Measurements from ENCODE around the gene NRIP1.
A peak's percentile ranks its signal among the peaks of the same experiment; 100 is the strongest.

The NRIP1 gene

DNA sequence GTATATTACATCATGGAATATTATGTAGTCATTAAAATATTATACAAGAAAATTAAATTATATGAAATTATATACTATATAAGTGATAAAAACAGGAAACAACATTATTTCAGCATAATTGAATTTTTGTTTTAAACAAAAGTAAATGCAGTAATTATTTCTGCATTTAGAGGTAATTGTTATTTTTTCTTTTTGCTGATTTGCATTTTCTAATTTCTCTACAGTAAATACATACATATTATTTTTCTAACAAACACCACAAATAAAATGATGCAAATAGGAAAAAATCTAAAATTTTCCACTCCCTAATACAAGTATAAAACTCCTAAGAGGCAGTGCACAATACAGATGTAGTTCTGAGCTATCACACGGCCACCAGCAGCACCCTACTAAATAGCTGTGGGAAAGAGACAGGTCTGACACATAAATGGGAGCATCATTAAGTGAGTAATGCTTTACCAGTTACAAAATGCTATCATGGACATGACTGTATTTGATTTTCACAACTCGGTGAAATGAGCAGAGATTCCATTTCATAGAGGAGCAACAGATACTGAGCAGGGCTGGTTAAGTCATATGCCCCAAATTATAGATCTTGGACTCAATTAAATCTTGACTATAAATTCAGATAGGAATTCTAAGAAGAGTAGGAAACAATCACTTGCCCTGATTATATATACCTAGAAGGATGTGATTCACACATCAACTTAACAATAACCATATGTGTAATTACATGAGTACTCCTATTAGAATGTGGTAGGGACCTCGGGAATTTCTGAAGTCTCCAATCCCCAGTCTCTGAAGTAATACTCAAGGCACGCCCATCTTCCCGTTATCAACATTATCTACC, 49.0 kb downstream of the NRIP1 start:
- no peak overlapping the region for H3K27ac Mint-ChIP-seq
- no peak for DNase-seq
- no peaks in the 10 kb centered on the region for H3K27me3 Mint-ChIP-seq
- H3K36me3 Mint-ChIP-seq (ENCODE audit: low read depth), result peaks cover 18% of the 10 kb centered on the region
- H3K4me3 Mint-ChIP-seq, result no peak overlapping the region
- no peaks in the 10 kb centered on the region for H3K9me3 Mint-ChIP-seq
- H3K4me1 Mint-ChIP-seq (ENCODE audit: low read depth), result peaks cover 24% of the 10 kb centered on the region

DNA sequence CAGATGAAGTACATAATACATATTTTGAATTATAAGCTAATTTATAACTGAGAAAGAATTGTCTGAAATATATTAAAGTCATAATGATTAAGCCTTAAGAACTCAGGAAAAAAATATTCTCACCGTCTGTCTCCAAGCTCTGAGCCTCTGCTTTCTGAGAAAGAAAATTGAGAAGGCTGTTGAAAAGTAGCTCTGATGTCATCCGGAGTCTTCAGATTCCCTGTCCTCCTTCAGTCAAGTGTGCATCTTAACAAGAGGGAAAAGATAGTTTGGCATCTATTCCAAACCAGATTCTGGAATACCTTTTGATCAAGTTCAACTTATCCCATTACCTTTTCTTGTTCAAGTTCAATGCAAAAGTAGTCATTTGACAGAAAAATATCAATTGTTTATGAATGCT, 50.6 kb downstream of the NRIP1 start:
- no peak overlapping the region for H3K27ac Mint-ChIP-seq
- peaks cover 30% of the 10 kb centered on the region for H3K36me3 Mint-ChIP-seq (ENCODE audit: low read depth)
- H3K27me3 Mint-ChIP-seq, result no peaks in the 10 kb centered on the region
- no peak overlapping the region for H3K4me3 Mint-ChIP-seq
- peaks cover 18% of the 10 kb centered on the region for H3K4me1 Mint-ChIP-seq (ENCODE audit: low read depth)
- DNase-seq, result no peak
- no peaks in the 10 kb centered on the region for H3K9me3 Mint-ChIP-seq

DNA sequence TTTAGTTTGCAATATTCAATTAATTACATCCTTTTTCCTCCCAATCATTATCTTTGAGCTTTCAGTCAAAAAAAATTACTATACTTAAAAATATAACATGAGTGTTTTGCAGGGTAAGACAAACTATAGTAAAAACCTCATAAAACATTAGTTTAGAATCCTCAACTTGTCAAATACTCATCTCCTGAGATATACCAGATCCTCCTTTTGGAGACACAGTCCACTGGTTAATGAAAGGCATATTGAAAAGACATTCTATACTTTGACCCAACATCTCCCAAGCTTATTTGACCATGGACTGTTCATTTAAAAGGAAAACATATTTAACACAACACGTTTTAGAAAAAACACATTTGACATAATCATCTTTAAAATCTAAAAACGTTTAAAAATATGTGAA, 52.8 kb downstream of the NRIP1 start:
- no peaks in the 10 kb centered on the region for H3K9me3 Mint-ChIP-seq
- no peak for DNase-seq
- peaks cover 51% of the 10 kb centered on the region for H3K36me3 Mint-ChIP-seq (ENCODE audit: low read depth)
- H3K4me1 Mint-ChIP-seq (ENCODE audit: low read depth), result peaks cover 18% of the 10 kb centered on the region
- no peak overlapping the region for H3K27ac Mint-ChIP-seq
- no peak overlapping the region for H3K4me3 Mint-ChIP-seq
- no peaks in the 10 kb centered on the region for H3K27me3 Mint-ChIP-seq

DNA sequence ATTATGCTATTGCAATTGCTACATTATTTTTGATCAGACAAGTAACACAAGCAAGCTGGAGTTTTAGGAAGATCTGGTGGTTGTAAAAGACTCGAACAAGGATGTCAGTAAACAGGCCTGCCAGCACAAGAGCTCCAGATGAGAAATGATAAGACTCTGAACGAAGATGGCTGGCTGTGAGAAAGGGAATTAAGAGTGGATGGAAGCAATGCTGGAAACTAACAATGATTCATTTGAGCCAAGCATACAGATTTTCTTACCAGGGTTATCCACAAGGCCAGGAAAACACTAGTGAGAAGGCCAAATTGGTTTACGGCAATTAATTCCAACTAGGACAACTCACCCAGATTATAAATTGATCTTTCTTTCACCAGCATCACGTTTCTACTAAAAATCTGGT, 54.2 kb downstream of the NRIP1 start:
- Mint-ChIP-seq H3K27me3 (no peaks in the 10 kb centered on the region), H3K27ac (no peak overlapping the region), H3K9me3 (no peaks in the 10 kb centered on the region), H3K36me3 (ENCODE audit: low read depth) (peaks cover 54% of the 10 kb centered on the region), H3K4me1 (ENCODE audit: low read depth) (peaks cover 24% of the 10 kb centered on the region), H3K4me3 (no peak overlapping the region)
- DNase-seq, result no peak

DNA sequence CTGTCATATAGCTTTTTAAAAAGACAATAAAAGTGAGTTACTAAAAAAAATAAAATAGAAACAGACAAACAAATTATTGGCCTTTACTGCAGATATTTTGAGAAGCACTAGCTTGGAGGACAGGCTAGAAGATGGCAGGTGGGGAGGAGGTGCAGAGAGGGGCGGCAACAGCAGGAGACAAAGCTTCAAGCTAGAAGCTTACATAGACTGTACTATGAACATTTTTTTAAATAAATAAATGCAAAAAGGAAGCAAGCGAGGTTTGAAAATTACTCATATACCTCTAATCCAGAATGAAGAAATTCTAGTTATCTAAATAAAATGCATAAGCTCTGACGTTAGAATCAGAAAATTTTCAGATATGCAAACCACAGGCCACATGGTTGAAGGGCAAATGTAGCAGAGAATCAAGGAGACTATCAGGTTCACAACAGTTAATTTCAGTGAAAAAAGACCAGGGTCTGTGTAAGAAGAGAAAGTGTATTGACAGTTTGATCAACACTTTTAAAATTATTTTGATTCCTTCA, 54.9 kb downstream of the NRIP1 start:
- Mint-ChIP-seq H3K36me3 (ENCODE audit: low read depth) (peaks cover 51% of the 10 kb centered on the region), H3K27me3 (no peaks in the 10 kb centered on the region), H3K4me3 (no peak overlapping the region), H3K27ac (no peak overlapping the region), H3K4me1 (ENCODE audit: low read depth) (peaks cover 32% of the 10 kb centered on the region), H3K9me3 (no peaks in the 10 kb centered on the region)
- no peak for DNase-seq

DNA sequence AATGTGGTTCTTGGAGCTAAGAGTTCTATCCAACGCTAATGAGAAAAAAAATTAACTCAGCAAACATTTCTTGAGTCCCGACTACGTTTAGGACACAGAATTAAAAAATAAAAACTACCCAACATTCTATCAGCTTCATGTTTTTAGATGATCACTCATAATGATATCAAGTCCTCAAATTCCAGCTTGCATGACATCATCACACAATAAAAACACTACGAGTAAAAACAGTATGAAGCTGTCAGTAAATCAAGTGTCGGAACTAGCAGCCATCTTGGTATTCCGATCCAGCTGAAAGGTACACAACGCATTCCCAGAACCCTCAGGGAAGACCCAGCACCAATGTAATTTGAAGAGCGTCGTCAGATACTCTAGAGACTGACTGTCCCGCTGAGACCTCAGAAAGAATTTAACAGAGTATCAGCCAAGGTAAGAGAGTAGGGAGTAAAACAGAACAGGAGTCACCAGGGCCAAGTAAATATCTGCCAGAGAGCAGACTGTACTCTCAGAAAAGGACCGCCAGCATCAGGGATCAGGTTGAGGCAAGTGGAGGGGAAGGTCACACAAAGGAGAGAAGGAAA, 57.0 kb downstream of the NRIP1 start:
- no peaks in the 10 kb centered on the region for H3K27me3 Mint-ChIP-seq
- no peak overlapping the region for H3K4me3 Mint-ChIP-seq
- no peaks in the 10 kb centered on the region for H3K9me3 Mint-ChIP-seq
- peaks cover 46% of the 10 kb centered on the region for H3K36me3 Mint-ChIP-seq (ENCODE audit: low read depth)
- no peak for DNase-seq
- H3K27ac Mint-ChIP-seq, result no peak overlapping the region
- H3K4me1 Mint-ChIP-seq (ENCODE audit: low read depth), result peaks cover 46% of the 10 kb centered on the region

DNA sequence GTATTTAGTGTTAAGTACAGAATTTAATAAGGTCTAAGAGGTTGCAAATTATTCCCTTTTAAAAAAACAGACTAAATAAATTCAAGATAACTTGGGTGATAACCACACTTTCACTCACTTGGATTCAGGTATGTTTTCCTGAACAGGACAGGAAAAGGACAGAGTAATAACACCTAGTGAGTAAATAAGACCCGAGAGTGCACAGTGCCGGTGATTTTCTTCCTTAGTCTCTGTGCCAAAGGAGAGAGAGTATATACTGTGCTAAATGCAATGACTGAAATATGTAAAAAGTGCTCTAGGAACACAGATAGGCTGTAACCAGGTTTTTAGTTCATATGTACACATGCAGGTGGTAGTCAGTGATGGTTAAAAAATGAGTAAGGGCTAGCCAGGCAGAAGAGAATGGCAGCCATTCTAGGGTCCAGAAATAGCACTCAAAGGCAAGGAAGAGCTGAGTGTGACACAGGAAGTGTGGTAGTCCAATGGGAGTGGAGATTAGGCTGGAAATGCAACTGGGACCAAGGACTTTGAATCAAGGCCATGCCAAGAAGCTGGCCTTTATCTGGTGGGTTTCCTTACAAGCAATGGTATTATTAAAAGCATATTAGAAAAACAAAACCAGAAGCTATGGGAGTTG, 58.1 kb downstream of the NRIP1 start:
- no peaks in the 10 kb centered on the region for H3K9me3 Mint-ChIP-seq
- no peaks in the 10 kb centered on the region for H3K27me3 Mint-ChIP-seq
- H3K4me1 Mint-ChIP-seq (ENCODE audit: low read depth), result peaks cover 54% of the 10 kb centered on the region
- peak overlapping the region; percentile 31 for H3K27ac Mint-ChIP-seq
- DNase-seq, result no peak
- H3K36me3 Mint-ChIP-seq (ENCODE audit: low read depth), result peaks cover 43% of the 10 kb centered on the region
- H3K4me3 Mint-ChIP-seq, result no peak overlapping the region

DNA sequence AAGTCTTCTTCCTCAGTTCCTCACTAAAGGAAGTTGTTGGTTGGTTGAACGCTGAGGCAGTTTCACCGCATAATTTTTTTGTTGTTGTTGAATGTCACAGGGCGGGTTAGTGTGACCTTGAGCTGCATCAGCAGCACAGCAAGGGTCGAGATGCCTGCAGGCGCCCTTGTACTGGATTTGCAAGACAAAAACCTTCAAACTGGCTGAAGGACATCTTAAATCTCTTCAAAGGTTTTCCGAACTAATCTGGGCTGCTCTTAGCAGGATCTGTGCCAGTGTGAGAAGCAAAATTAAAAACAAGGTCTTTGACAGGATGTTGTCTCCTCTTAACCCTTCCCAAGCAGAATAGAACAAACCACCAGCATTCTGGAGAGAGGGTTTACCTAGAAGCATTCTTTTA, 59.4 kb downstream of the NRIP1 start:
- no peak for DNase-seq
- Mint-ChIP-seq H3K27ac (peak overlapping the region; percentile 80), H3K36me3 (ENCODE audit: low read depth) (peaks cover 39% of the 10 kb centered on the region), H3K4me1 (ENCODE audit: low read depth) (peaks cover 59% of the 10 kb centered on the region), H3K9me3 (no peaks in the 10 kb centered on the region), H3K27me3 (no peaks in the 10 kb centered on the region), H3K4me3 (peak overlapping the region; percentile 44)

DNA sequence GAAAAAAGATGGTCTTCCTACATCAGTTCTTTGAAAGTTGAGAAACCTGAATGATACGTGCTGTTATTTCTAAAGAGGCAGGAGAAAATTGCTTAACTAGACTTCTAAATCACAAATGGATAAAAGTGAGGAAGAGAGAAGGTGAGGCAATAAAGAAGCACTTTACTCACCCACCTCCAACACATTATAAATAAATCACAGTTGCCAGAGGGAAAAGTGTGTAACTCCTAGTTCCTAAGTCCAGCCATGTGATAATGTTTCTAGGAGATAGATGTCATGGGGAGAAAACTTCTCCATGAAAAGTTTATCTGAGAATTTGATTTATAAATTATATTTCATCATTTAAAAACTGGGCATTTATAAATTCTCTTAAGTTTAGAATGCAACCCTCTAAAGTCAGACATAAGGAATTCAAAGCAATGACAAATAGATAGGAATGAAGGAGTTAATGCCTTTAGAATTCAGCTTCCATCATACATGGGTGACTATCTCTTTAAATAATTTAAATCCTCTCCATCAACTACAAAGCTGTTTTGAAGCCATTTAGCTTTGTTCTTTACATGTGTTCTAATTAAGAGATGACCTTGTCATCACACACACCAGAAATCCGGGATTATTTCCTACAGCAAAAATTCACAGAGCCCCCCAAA, 60.0 kb downstream of the NRIP1 start:
- H3K4me3 Mint-ChIP-seq, result peak overlapping the region; percentile 44

DNA sequence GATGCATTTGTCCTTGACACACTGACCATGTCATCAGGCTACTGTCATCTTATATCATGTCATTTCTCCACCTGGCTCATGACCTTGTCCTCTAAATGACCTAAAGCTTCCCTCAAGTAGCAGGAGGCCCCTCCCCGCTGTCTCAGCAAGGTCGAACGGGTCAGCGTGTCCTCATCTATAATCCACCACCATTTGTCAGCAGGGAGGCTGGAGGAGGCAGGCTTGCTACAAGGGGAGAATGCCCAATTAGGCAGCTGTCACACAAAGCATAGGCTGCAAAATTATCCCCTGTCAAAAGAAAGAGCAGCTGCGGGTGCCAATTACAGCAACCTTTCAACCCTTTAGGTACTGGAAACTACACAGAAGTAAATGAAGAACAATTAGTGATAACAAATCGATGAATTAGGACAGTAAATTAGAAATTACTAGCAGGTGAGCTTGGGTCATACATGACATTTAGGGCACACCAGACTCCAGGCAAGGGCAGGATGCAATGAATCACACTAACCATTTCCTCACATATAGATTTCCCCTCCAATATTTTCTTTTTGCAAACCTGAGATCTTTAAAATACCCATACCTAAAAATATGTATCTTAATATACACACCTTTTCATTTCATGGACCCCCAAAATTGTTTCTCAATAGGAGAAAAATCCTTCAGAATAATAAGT, 61.2 kb downstream of the NRIP1 start:
- Mint-ChIP-seq H3K9me3 (no peaks in the 10 kb centered on the region), H3K4me1 (ENCODE audit: low read depth) (peaks cover 60% of the 10 kb centered on the region), H3K4me3 (no peak overlapping the region), H3K27me3 (no peaks in the 10 kb centered on the region), H3K27ac (no peak overlapping the region), H3K36me3 (ENCODE audit: low read depth) (peaks cover 24% of the 10 kb centered on the region)
- no peak for DNase-seq

More for the DNA sequence above, 60.0 kb downstream of the NRIP1 start:
- H3K36me3 Mint-ChIP-seq (ENCODE audit: low read depth), result peaks cover 35% of the 10 kb centered on the region
- H3K4me1 Mint-ChIP-seq (ENCODE audit: low read depth), result peaks cover 61% of the 10 kb centered on the region
- DNase-seq, result no peak
- no peaks in the 10 kb centered on the region for H3K27me3 Mint-ChIP-seq
- peak overlapping the region; percentile 80 for H3K27ac Mint-ChIP-seq
- no peaks in the 10 kb centered on the region for H3K9me3 Mint-ChIP-seq

DNA sequence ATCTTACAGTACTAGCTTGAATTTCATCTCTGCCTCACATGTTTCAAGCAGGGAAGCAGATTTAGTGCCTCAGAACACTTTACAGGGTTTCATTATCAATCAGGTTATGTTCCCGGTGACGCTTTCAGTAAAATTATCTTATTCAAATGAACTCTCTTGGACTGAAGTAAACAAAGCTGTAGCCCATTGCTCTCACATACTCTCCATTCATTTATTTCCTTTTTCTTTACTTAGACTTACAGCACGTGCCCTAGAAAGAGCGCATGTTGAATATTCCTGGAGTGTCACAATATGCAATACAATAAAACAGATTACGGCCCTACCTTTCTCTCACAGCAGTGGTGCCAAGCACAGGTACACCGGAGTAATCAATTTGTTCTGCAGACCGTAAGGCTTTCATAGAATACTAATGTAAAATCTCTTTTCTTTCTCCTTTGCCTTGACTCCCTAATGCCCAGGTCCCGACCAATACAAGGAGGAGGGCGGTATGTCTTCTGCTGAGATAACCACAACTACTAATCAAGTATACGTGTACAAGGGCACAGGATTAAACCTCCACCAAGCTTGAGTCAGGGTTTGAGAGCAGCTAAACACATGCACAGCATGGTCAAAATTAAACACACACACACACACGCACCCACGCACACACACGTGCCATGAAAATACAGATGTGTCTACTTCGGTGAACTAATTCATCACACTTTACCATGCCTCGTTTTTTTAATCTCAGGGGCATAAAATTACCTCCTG, 62.8 kb downstream of the NRIP1 start:
- peaks cover 17% of the 10 kb centered on the region for H3K36me3 Mint-ChIP-seq (ENCODE audit: low read depth)
- H3K9me3 Mint-ChIP-seq, result no peaks in the 10 kb centered on the region
- H3K27ac Mint-ChIP-seq, result no peak overlapping the region
- DNase-seq, result no peak
- H3K4me3 Mint-ChIP-seq, result no peak overlapping the region
- H3K4me1 Mint-ChIP-seq (ENCODE audit: low read depth), result peaks cover 60% of the 10 kb centered on the region
- no peaks in the 10 kb centered on the region for H3K27me3 Mint-ChIP-seq

DNA sequence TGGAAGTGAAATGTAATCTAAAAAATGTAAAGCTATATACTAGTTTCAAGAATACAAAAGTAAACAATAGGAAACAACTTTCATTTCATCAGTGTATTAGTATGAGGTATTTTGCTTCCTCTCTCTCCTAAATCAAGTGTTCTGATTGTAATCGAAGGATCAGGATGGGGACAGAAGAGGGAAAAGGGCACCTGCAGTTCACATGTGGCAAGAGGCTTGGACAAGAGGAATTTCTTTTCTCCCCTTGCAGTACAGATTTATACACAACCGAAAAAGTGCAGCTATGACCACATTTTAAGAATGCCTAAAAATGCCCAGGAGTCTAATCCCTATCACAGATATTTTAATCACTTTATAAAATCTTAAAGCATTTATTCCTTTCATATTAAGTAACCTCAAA, 63.7 kb downstream of the NRIP1 start:
- no peak overlapping the region for H3K27ac Mint-ChIP-seq
- DNase-seq, result no peak
- no peaks in the 10 kb centered on the region for H3K9me3 Mint-ChIP-seq

DNA sequence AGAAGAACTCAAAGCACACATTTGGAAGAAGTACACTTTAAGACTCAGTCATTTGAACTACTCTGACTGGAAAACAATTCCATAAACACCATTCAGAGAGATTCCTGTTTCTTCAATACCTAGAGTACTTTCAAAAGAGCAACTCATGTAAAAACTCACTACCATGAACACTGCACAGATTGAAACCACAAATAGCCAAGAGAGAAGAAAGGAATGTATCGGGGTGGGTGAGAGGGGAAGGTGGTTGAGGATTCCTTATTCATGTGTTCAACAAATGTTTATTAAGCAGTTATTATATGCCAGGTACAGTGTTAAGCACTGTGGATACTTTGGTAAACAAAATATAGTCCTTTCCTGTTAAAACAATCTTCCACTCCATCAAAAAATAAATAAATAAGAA, 64.7 kb downstream of the NRIP1 start:
- DNase-seq, result no peak
- Mint-ChIP-seq H3K4me3 (no peak overlapping the region), H3K27me3 (no peaks in the 10 kb centered on the region), H3K4me1 (ENCODE audit: low read depth) (peaks cover 51% of the 10 kb centered on the region), H3K9me3 (no peaks in the 10 kb centered on the region), H3K36me3 (ENCODE audit: low read depth) (peaks cover 17% of the 10 kb centered on the region), H3K27ac (no peak overlapping the region)

More for the DNA sequence above, 63.7 kb downstream of the NRIP1 start:
- Mint-ChIP-seq H3K36me3 (ENCODE audit: low read depth) (peaks cover 14% of the 10 kb centered on the region), H3K27me3 (no peaks in the 10 kb centered on the region), H3K4me1 (ENCODE audit: low read depth) (peaks cover 54% of the 10 kb centered on the region), H3K4me3 (no peak overlapping the region)

Measured in activated T-cell treated with anti-CD3 and anti-CD28 coated beads, Interleukin-2, amount 50 U/mL, for 24 hours (primary cell).